ENCODE data around the gene CLSTN2.

CLSTN2 gene

GRCh38 chr3:140597792-140598191, 662.8 kb downstream of the CLSTN2 start:
- TF ChIP-seq, protein P1, sequence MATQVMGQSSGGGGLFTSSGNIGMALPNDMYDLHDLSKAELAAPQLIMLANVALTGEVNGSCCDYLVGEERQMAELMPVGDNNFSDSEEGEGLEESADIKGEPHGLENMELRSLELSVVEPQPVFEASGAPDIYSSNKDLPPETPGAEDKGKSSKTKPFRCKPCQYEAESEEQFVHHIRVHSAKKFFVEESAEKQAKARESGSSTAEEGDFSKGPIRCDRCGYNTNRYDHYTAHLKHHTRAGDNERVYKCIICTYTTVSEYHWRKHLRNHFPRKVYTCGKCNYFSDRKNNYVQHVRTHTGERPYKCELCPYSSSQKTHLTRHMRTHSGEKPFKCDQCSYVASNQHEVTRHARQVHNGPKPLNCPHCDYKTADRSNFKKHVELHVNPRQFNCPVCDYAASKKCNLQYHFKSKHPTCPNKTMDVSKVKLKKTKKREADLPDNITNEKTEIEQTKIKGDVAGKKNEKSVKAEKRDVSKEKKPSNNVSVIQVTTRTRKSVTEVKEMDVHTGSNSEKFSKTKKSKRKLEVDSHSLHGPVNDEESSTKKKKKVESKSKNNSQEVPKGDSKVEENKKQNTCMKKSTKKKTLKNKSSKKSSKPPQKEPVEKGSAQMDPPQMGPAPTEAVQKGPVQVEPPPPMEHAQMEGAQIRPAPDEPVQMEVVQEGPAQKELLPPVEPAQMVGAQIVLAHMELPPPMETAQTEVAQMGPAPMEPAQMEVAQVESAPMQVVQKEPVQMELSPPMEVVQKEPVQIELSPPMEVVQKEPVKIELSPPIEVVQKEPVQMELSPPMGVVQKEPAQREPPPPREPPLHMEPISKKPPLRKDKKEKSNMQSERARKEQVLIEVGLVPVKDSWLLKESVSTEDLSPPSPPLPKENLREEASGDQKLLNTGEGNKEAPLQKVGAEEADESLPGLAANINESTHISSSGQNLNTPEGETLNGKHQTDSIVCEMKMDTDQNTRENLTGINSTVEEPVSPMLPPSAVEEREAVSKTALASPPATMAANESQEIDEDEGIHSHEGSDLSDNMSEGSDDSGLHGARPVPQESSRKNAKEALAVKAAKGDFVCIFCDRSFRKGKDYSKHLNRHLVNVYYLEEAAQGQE (IDR thresholded peaks at IDR 0.05; ENCODE audit: insufficient read depth in 1 of 2, low read depth in 2 of 2, low read length in 2 of 2), result no peak
- TF ChIP-seq SIN3A (IDR thresholded peaks at IDR 0.05; ENCODE audit: borderline replicate concordance, insufficient read depth, low read length) (no peak), FOXP2 (optimal IDR thresholded peaks at IDR 0.05; ENCODE audit: borderline replicate concordance, extremely low read depth, extremely low read length, insufficient read depth) (no peak), POLR2AphosphoS5 (IDR thresholded peaks at IDR 0.05; ENCODE audit: low read depth, low read length) (no peak), TAF1 (IDR thresholded peaks at IDR 0.05; ENCODE audit: borderline replicate concordance, insufficient read depth, low read length) (no peak)

GRCh38 chr3:140599009-140599408, 664.0 kb downstream of the CLSTN2 start:
- TF ChIP-seq POLR2AphosphoS5 (IDR thresholded peaks at IDR 0.05; ENCODE audit: low read depth, low read length) (no peak), TAF1 (IDR thresholded peaks at IDR 0.05; ENCODE audit: borderline replicate concordance, insufficient read depth, low read length) (no peak), SIN3A (IDR thresholded peaks at IDR 0.05; ENCODE audit: borderline replicate concordance, insufficient read depth, low read length) (no peak), FOXP2 (optimal IDR thresholded peaks at IDR 0.05; ENCODE audit: borderline replicate concordance, extremely low read depth, extremely low read length, insufficient read depth) (no peak)
- TF ChIP-seq, protein P1 (IDR thresholded peaks at IDR 0.05; ENCODE audit: insufficient read depth in 1 of 2, low read depth in 2 of 2, low read length in 2 of 2), result no peak

GRCh38 chr3:140599496-140599895, 664.5 kb downstream of the CLSTN2 start:
- no peak for TF ChIP-seq TAF1 (IDR thresholded peaks at IDR 0.05; ENCODE audit: borderline replicate concordance, insufficient read depth, low read length)
- TF ChIP-seq SIN3A (IDR thresholded peaks at IDR 0.05; ENCODE audit: borderline replicate concordance, insufficient read depth, low read length), result no peak
- TF ChIP-seq, protein P1 (IDR thresholded peaks at IDR 0.05; ENCODE audit: insufficient read depth in 1 of 2, low read depth in 2 of 2, low read length in 2 of 2), result no peak
- no peak for TF ChIP-seq FOXP2 (optimal IDR thresholded peaks at IDR 0.05; ENCODE audit: borderline replicate concordance, extremely low read depth, extremely low read length, insufficient read depth)
- no peak for TF ChIP-seq POLR2AphosphoS5 (IDR thresholded peaks at IDR 0.05; ENCODE audit: low read depth, low read length)

DNA sequence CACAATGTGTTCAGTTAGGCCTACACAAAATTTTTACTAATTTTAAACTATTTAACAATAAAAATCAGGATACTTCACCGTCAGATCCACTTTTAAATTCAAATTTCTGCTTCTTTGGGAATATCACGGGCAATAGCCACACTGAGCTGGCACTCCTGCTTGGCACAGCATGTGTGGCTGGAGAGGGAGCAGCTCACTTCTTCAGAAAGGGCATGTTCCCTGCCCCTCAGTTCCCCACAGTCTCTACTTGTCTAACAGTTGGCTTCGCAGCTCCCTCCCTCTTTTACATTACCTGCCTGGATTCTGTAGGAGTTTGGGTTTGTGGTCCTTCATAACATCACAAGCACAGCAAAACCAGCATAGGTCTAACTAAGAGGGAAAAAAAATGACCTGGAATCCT, 666.9 kb downstream of the CLSTN2 start:
- no peak for TF ChIP-seq FOXP2 (optimal IDR thresholded peaks at IDR 0.05; ENCODE audit: borderline replicate concordance, extremely low read depth, extremely low read length, insufficient read depth)
- TF ChIP-seq POLR2AphosphoS5 (IDR thresholded peaks at IDR 0.05; ENCODE audit: low read depth, low read length), result no peak
- TF ChIP-seq, protein P1 (IDR thresholded peaks at IDR 0.05; ENCODE audit: insufficient read depth in 1 of 2, low read depth in 2 of 2, low read length in 2 of 2), result no peak
- TF ChIP-seq SIN3A (IDR thresholded peaks at IDR 0.05; ENCODE audit: borderline replicate concordance, insufficient read depth, low read length), result no peak
- TF ChIP-seq TAF1 (IDR thresholded peaks at IDR 0.05; ENCODE audit: borderline replicate concordance, insufficient read depth, low read length), result no peak

GRCh38 chr3:140602781-140603180, 667.8 kb downstream of the CLSTN2 start:
- no peak for TF ChIP-seq SIN3A (IDR thresholded peaks at IDR 0.05; ENCODE audit: borderline replicate concordance, insufficient read depth, low read length)
- TF ChIP-seq FOXP2 (optimal IDR thresholded peaks at IDR 0.05; ENCODE audit: borderline replicate concordance, extremely low read depth, extremely low read length, insufficient read depth), result no peak
- TF ChIP-seq, protein P1 (IDR thresholded peaks at IDR 0.05; ENCODE audit: insufficient read depth in 1 of 2, low read depth in 2 of 2, low read length in 2 of 2), result no peak
- no peak for TF ChIP-seq TAF1 (IDR thresholded peaks at IDR 0.05; ENCODE audit: borderline replicate concordance, insufficient read depth, low read length)
- TF ChIP-seq POLR2AphosphoS5 (IDR thresholded peaks at IDR 0.05; ENCODE audit: low read depth, low read length), result no peak
